ENCODE measurements around the gene DIO3. TPM values are rescaled to one million over a fixed set of nuclear protein-coding genes. Genes with fewer than 3 reads are reported as not detected.

Gene DIO3
- total RNA-seq, 4 donors from 2014 or later, result 2.1 to 6.4 (median 5.6) TPM

DNA sequence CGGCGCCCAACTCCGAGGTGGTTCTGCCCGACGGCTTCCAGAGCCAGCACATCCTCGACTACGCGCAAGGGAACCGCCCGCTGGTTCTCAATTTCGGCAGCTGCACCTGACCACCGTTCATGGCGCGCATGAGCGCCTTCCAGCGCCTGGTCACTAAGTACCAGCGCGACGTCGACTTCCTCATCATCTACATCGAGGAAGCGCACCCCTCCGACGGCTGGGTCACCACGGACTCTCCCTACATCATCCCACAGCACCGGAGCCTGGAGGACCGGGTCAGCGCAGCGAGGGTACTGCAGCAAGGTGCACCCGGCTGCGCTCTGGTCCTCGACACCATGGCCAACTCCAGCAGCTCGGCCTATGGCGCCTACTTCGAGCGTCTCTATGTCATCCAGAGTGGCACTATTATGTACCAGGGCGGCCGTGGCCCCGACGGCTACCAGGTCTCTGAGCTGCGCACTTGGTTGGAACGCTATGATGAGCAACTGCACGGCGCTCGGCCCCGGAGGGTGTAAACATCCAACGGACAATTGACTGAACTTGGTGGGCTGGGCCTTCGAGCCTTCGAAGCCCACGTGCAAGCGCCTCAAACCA lies 699 bp downstream of the DIO3 start:
- TF ChIP-seq, protein P1, sequence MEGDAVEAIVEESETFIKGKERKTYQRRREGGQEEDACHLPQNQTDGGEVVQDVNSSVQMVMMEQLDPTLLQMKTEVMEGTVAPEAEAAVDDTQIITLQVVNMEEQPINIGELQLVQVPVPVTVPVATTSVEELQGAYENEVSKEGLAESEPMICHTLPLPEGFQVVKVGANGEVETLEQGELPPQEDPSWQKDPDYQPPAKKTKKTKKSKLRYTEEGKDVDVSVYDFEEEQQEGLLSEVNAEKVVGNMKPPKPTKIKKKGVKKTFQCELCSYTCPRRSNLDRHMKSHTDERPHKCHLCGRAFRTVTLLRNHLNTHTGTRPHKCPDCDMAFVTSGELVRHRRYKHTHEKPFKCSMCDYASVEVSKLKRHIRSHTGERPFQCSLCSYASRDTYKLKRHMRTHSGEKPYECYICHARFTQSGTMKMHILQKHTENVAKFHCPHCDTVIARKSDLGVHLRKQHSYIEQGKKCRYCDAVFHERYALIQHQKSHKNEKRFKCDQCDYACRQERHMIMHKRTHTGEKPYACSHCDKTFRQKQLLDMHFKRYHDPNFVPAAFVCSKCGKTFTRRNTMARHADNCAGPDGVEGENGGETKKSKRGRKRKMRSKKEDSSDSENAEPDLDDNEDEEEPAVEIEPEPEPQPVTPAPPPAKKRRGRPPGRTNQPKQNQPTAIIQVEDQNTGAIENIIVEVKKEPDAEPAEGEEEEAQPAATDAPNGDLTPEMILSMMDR (IDR thresholded peaks at IDR 0.05; ENCODE audit: low read depth), result no peak

DNA sequence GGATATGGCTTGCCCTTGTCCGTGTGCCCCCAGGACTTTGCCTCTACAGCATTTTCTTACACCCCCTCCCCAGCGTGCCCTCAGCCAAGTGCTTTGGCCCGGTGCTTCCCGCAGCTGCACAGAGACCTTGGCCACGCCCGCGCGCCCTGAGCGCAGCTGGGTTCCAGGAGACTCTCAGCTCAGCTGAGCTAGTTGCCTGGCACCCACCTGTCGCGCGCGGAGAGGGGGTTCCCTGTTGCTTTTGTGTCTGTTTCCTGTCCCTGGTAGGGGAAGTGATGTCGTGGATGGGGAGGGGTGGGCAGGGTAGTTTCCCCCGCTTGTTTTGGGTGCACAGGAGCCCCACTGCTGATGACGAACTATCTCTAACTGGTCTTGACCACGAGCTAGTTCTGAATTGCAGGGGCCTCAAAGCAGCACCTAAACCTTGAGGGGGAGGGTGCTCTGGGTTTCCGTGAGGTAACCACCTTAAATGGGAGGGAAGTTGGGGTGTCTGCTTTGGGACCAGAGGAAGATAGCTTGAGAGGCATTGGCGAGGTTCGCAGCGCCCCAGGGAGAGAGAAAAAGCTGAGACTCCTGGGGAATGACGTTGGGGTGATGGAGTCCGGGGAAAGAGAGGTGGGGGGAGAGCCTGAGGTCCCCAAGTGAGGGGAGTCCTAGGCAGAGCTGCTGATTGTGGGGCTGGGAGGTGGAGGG lies 1.5 kb downstream of the DIO3 start:
- TF ChIP-seq, protein P1 (IDR thresholded peaks at IDR 0.05; ENCODE audit: low read depth), result no peak

DNA sequence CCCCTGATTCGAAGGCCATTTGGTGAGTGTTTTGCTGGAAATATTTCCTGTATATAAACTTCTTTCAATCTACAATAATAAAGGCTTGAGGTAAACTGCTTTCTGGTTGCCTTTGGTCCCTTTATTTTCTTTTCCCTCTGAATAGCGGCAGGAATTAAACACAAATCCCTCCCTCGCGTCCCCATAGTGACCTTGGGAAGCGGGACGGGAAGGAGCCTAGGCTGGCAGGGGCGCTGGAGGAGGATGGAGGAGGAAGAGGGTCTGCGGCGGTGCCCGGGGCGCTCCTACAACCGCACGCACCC lies 2.0 kb downstream of the DIO3 start:
- TF ChIP-seq, protein P1 (IDR thresholded peaks at IDR 0.05; ENCODE audit: low read depth), result no peak

DNA sequence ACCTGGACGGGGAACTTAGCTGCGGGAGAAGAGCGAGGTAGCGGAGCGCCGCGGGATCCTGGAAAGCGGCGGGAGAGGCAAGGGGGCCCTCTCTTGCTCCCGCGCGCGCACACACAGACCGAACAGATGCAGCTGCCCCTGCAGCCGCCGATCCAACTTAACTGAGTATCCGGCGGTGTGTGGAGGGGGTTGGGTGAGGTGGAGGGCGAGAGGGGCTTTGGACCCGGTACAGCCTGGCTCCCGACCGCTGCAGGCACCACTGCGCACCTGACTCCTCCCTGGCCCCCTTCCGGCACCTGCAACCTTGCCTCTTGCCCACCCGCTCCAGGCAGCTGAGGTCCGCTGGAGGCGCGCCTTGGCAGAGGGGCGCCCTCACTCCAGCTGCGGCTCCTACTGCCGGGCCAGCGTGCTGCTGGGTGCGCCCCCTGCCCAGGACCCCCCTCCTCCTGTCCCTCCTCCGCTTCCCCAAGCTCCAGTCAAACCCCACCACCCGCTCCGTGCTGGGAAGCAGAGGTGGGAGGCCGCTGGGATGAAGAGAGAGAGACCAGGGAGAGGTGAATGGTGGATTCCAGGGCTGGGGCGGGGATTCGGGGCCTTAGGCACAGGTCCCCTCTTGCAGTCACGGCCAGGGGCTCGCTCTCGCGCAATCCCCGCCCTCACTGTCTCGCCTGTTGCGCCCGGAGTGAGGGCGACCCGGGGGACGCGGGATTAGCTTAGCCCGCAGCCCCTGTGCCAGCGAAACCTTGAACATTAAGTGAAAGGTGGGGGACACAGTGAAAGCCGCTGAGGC lies 2.6 kb downstream of the DIO3 start:
- TF ChIP-seq, protein P1 (IDR thresholded peaks at IDR 0.05; ENCODE audit: low read depth), result no peak

DNA sequence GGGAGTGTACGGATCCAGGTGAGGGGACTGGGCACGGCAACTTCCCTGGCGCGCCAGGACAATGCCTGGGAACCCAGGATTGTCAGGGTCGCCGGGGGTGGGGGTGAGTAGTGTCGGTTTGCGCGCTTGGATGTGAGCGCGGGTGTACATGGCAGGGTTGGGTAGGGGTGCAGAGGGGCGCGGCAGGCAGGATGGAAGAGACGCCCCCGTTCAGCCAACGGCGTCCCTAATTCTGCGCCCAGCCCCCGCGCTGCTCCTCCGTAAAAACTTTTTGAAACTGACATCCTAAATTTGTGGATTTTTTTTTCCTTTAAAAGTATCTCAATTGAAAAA lies 3.1 kb downstream of the DIO3 start:
- TF ChIP-seq, protein P1 (IDR thresholded peaks at IDR 0.05; ENCODE audit: low read depth), result no peak

DNA sequence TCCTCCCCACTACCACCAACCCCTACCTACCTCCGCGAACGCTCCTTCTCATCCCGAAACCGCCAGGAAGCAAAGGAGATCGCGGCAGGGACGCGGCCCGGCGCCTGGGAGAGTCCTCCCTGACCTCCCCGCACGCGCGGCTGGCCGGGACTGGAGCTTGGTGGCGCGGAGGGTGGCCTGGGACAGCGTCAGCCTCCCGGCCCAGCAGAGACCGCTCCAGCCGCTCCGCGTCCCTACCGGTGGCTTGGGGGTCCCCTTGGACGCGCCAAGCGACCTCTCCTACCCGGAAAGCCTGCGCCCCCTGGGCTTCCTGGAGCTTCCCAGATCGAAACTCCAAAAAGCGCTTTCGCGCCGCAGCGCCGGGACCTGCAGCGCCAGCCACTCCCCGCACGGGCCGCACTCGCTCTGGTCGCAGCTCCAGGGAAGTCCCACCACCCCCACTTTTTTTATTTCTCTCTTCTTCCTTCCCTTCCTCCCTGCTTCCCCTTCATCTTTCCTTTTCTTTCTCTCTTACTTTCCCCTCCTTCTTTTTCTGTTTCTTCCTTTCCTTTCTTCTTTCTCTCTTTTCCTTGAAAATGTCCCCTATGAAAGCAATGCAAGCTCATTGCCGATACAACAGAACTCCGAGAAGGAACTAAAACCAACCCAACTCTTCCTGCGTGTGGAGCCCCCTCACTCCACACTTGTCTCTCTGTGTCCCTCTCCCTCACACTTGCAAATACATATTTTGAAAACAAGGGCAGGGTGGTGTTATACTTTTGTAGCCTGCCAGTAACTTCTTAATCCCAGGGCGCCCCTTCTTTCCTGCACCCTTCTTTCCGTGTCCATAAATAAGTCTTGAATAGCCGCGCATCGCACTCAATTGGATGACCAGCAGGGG lies 3.8 kb downstream of the DIO3 start:
- TF ChIP-seq, protein P1 (IDR thresholded peaks at IDR 0.05; ENCODE audit: low read depth), result no peak
